CD4-positive, alpha-beta T cell treated with Interleukin-15 for 1 hour (primary cell): ENCODE results near the gene DCAF8.
"Not testable (repeated sequence)": the region's sequence is repeated elsewhere in the genome, so short reads cannot be mapped to it uniquely, and the experiment has no call there.

ENCODE experiments used
- DNase-seq: peaks from one replicate; pipeline ENCODE4 v3.0.0-alpha.2; 2020

DCAF8 gene

DNA sequence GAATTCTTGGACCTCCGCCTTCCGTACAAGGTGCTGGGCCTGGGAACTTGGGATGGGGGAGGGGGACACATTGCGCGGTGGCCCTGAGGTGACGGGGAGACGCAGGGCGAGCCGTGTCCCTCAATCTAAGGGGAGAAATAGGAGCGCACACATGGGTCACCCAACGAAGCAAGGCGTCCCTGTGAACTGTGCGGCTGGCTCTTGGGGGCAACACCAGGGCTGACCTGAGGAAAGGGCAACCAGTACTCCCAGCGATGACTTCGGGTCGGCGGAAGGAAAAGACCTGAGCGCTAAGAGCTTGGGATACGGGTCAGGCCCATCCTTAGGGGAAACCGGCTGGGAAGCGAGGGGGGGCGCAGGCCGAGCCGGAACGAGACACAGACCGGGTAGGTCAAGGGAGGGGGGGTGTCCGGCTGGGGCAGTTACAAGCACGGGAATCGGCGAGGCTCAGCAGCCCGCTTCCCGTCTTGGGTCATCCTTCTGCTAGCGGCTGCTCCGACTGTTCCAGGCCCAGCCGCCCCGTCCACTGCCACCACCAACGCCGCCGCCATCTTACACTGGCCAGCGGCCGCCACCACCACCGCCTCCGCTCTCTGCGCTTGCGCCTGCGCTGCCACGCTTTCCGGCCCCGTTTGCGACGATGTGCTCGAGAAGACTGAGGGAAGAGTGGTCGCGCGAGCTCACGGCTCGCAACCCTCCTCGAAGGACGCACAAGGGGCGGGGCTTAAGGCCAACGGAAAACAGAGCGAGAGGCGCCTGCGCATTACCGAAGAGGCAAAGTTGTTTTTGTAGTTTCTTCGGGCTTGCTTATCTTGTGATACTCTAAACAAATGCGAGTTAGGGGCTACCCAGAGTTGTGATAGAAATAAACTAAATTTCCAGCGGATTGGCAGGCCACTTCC lies at the start of gene DCAF8:
DCAF8 (minus strand) TSS at position 657 of the 902 bp plus-strand sequence. CDS start 18,541 bp downstream, outside the sequence.
- DNase-seq = peak; percentile 98

GRCh38 chr1:160309571-160309970 lies 47.2 kb upstream of the DCAF8 start:
- DNase-seq = no peak

GRCh38 chr1:160309185-160309557 lies 46.8 kb upstream of the DCAF8 start:
- no peak for DNase-seq

GRCh38 chr1:160308451-160309184 lies 46.3 kb upstream of the DCAF8 start:
- no peak for DNase-seq

DNA sequence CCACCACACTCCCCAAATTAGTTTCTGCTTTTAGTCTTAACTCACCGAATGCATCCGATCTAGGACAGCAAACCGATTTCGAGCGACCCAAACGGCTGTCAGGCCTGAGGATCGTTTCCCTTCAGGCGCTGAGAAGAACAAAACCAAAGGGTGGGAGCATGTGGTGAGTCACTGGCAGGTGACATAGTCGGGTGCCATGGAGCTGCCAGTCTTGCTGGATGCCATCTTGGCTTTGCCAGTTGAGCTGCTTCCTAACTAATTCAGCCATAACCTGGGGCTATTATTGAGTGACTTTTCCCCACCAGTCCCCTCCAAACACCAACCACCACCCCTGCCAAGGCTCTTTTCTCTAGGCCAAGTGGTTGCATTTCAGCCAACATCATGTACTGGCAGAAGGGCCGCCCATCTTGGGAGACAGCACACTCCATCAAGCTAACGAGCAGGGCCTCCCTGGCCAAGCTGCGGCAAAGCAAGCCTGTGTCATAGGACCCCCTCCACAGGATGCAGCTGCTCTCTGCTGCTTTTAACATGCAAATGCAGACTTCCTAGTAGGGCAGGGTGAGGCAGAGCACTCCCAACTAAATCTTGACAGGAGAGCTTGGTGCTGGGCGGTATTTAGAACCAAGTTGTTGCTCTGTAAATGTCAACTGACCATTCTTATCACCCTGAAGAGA lies 44.9 kb upstream of the DCAF8 start:
- DNase-seq = no peak

DNA sequence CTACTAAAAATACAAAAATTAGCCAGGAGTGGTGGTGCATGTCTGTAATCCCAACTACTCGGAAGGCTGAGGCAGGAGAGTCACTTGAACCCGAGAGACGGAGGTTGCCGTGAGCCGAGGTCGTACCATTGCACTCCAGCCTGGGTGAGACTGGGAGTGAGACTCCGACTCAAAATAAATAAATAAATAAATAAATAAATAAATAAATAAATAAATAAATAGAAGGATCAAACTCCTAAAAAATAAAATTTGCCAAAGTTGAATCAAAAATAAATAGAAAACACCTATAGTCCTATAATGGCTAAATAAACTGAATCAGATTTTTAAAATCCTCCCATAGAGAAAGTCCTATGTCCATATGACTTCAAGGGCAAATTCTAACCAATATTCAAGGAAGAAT lies 37.8 kb upstream of the DCAF8 start:
- DNase-seq = no peak

- no peak for DNase-seq
Observed at GRCh38 chr1:160296036-160296435, 33.7 kb upstream of the DCAF8 start.

- no peak for DNase-seq
Observed at GRCh38 chr1:160293020-160293968, 30.9 kb upstream of the DCAF8 start.

GRCh38 chr1:160291248-160292220 lies 29.2 kb upstream of the DCAF8 start:
- peak; percentile 74 for DNase-seq

GRCh38 chr1:160287769-160288168 lies 25.4 kb upstream of the DCAF8 start:
- not testable (repeated sequence) for DNase-seq

DNA sequence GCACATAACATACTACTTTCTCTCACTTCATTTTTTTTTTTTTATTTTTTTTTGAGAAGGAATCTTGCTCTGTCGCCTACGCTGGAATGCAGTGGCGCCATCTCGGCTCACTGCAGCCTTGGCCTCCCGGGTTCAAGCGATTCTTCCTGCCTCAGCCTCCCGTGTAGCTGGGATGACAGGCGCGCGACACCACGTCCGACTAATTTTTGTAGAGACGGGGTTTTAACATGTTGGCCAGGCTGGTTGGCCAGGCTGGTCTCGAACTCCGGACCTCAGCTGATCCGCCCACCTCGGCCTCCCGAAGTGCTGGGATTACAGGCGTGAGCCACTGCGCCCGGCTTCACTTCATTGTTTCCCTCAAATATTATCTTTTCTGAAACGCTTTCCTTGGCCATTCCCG lies 23.2 kb upstream of the DCAF8 start:
- no peak for DNase-seq

- DNase-seq = peak; percentile 91
Observed at GRCh38 chr1:160284782-160285344, 22.5 kb upstream of the DCAF8 start, which contains the start of gene PEX19. Gene PEX19, minus strand, starts transcription at chr1:160285133. Its CDS starts 9 bp downstream, at chr1:160285124.

DNA sequence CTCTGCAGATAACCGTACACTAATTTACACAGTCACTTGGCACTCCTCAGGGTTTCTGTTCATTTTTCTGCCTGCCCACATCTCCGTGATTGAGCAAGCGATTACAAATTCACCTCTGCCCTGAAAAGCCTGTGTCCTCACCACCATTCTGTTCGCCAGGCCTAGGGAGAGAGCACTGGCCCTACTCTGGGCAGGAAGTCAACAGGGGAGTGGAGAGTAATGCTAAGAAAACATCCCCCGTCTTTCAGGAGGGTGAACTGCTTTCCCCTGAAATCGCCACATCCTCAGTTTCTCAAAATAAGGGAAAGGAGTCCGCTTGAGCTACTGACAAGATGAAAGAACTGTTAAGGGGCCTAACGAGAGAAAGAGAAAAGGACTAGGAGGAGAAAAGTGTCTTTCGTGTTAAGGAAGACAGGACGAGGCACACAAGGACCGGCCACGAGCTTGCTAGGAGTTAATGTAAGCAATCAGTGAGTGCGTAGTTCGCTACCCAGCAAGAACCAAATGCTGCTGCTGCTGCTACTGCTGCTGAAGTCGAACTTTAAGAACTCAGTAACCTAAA lies 22.0 kb upstream of the DCAF8 start:
- no peak for DNase-seq

DNA sequence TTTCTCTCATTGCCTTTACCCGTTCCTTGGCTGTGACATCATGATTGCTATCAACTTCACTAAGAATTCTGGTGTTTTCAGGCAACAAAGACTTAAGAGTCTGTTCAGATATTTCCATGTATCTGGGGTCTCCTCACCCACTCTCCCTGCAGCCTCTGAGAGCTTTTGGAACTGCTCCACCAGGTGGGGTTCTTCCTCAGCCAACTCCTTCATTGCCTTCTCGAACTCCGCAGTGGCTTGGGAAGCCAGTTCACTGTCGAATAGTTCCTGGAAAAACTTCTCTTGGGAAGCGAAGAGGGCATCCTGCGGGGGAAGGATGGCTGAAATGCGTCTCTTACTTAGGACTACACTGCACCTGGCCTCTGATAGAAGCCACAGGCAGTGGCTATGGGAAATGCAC lies 20.5 kb upstream of the DCAF8 start:
- DNase-seq = no peak

DNA sequence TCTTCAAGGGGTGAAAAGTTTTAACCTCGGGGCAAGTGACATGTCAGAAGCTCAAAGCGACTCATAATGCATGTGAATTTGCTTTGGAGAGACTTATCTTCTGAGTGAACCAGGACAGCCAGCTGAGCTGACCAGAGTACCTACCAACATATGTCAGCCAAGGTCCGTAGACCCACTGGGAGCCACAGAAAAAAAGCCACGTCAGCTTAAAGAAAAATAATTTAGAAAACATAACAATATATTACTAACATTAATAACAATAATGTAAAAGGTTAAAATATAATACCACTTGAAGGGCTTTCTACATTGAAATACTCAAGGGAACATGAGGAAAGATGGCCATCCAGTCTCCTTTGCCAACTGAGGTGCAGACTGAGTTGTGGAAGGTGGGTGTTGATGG lies 15.6 kb upstream of the DCAF8 start:
- no peak for DNase-seq

DNA sequence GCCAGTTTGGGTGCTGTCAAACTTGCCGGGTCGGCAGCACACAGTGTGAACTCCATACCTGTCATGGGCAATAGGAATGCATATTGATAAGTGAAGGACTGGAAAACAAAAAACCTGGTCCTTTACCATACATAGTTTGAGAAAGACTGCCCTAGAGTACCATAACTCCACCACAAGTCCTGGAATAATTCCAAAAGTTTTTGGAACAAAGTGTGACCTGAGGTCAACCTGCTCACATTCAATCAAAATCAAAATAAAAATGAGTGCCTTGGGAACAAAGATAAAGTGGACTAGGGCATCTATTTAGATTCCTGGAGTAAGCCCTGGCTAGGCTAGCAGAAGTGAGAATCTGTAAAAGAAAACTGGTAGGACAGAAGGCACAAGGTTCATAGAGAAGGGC lies 15.0 kb upstream of the DCAF8 start:
- DNase-seq = no peak

GRCh38 chr1:160271025-160271424 lies 8.7 kb upstream of the DCAF8 start:
- DNase-seq = no peak

DNA sequence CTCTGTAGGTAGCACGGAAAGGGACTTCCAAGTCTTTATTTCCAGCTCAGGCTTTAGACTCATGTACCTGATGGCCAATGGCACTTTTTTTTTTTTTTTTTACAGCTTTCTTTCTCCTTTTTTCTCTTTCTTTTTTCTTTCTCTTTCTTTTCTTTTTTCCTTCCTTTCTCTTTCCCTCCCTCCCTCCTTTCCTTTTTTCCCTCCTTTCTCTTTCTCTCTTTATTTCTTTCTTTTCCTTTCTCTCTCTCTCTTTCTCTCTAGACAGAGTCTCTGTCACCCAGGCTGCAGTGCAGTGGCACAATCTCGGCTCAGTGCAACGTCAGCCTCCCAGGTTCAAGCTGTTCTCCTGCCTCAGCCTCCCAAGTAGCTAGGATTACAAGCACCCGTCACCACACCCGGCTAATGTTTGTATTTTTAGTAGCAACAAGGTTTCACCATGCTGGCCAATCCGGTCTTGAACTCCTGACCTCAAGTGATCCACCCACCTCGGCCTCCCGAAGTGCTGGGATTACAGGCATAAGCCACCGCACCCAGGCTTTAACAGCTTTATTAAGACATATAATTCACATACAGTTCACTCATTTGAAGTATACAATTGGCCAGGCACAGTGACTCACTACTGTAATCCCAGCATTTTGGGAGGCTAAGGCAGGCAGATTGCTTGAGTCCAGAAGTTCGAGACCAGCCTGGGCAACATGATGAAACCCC lies 5.1 kb upstream of the DCAF8 start:
- no peak for DNase-seq

- DNase-seq = no peak
Observed at GRCh38 chr1:160264795-160265307, 2.5 kb upstream of the DCAF8 start.

DNA sequence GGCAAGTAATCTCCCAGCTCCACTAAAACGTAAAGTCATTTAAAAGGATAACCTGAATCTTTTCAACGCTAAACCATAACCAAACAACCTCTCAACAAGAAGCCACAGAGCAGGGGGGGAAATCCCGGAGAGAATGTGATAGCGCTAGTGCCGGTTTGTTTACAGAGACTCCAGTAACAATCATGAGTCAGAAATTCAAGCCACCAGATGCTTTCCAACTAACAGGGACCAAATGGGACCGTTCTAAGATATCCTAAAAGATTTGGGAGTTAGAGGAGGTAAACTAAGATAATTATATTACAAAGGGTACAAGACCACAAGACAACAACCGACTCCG lies 825 bp downstream of the DCAF8 start:
- peak; percentile 79 for DNase-seq
